NB4 (cell line): Measurements from ENCODE around the gene ROPN1L.

Source experiments
- CTCF ChIP-seq: IDR thresholded peaks from one replicate; pipeline ENCODE4 v1.5.1; 2012; ENCODE audit warnings: low read depth, low read length
- MAX ChIP-seq: IDR thresholded peaks from 2 replicates; pipeline ENCODE4 v1.6.1; 2011; ENCODE audit warnings: low read depth, low read length
- POLR2A ChIP-seq: IDR thresholded peaks from 2 replicates; pipeline ENCODE4 v1.6.1; 2011; ENCODE audit warnings: mild to moderate bottlenecking; ENCODE audit not compliant: insufficient read length; ENCODE audit errors: extremely low read depth

- TF ChIP-seq CTCF (no peak), POLR2A (no peak), MAX (no peak)
Observed at GRCh38 chr5:10439692-10440091, 2.0 kb upstream of the ROPN1L start.
